GM12878 (cell line): Measurements from ENCODE around the gene HAUS1. TPM values are rescaled to one million over a fixed set of nuclear protein-coding genes. Genes with fewer than 3 reads are reported as not detected.
"Not testable (repeated sequence)": the region's sequence is repeated elsewhere in the genome, so short reads cannot be mapped to it uniquely, and the experiment has no call there.

Experiments used
- ATAC-seq: fragments of 200-7000 bp; cut with Tn5 transposase; 3 replicates; pipeline ENCODE4 v1.9.1; 2020; ENCODE audit warnings: mild to moderate bottlenecking, moderate library complexity
- BruUV-seq: library from RNA; stranded (reverse); fragments of 400-500 nt; replicated peaks from 2 replicates; lab custom pipeline; 2021; lab: Mats Ljungman, UMichigan
- CTCF ChIA-PET: fragments of 300-600 bp; sonication (Branson Sonifier 250); formaldehyde crosslinking; extraction: SDS; loops from one replicate; lab custom pipeline; 2021; ENCODE audit warnings: inconsistent platforms; lab: Yijun Ruan, JAX
- POLR2A ChIA-PET: fragments of 350-600 bp; formaldehyde crosslinking; extraction: SDS; loops from one replicate; lab custom pipeline; 2021; ENCODE audit warnings: inconsistent platforms; lab: Charles Lee
- RAD21 ChIA-PET: fragments of 300-600 bp; sonication (Branson Sonifier 250); formaldehyde crosslinking; loops from one replicate; lab custom pipeline; 2023; ENCODE audit warnings: antibody characterized with exemption; ENCODE audit not compliant: unreplicated experiment; lab: Charles Lee
- SMC1A ChIA-PET: fragments of 300-600 bp; sonication (Branson Sonifier 250); formaldehyde crosslinking; loops from one replicate; lab custom pipeline; 2023; ENCODE audit not compliant: unreplicated experiment, uncharacterized antibody; lab: Charles Lee
- DNase-seq: peaks from one replicate; pipeline ENCODE4 v3.0.0-alpha.2; 2011; ENCODE audit warnings: low read depth, low spot score
- FAIRE-seq: peaks from 3 replicates; lab custom pipeline; 2011; peaks lifted over from hg19 to GRCh38; lab: Jason Lieb, UNC
- H2AFZ ChIP-seq: 2 replicates; pipeline ENCODE4 v1.6.0; 2011; ENCODE audit warnings: low read depth, low read length, control low read depth; ENCODE audit not compliant: control insufficient read depth
- H3K27ac ChIP-seq: 2 replicates; pipeline ENCODE4 v1.5.1; 2011; ENCODE audit warnings: control low read depth; ENCODE audit not compliant: control insufficient read depth, insufficient read depth
- H3K27me3 ChIP-seq, 2 experiments: replicated peaks in 1 of 2; 2 replicates each; pipeline versions ENCODE4 v1.6.0 to v1.6.1; 2011; ENCODE audit warnings: low read length in 1 of 2; ENCODE audit not compliant: control insufficient read depth in 2 of 2, insufficient read depth in 2 of 2
- H3K36me3 ChIP-seq, 2 experiments: 2 replicates each; pipeline ENCODE4 v1.5.1; 2011; ENCODE audit warnings: low read length in 1 of 2; ENCODE audit not compliant: control insufficient read depth in 2 of 2, insufficient read depth in 2 of 2
- H3K4me1 ChIP-seq: 2 replicates; pipeline ENCODE4 v1.6.1; 2011; ENCODE audit warnings: mild to moderate bottlenecking, low read length, moderate library complexity, mixed read lengths; ENCODE audit not compliant: control insufficient read depth, insufficient read depth
- H3K4me2 ChIP-seq: 2 replicates; pipeline ENCODE4 v1.6.0; 2011; ENCODE audit warnings: control low read depth; ENCODE audit not compliant: control insufficient read depth, insufficient read depth
- H3K4me3 ChIP-seq: fragments of 200-600 bp; sonication (generic); 2 replicates; pipeline ENCODE4 v1.5.1; 2016
- H3K79me2 ChIP-seq: 2 replicates; pipeline ENCODE4 v1.6.0; 2011; ENCODE audit warnings: low read length; ENCODE audit not compliant: control insufficient read depth, insufficient read depth
- H3K9ac ChIP-seq: 2 replicates; pipeline ENCODE4 v1.8.0; 2011; ENCODE audit warnings: low read length, control low read depth, mixed read lengths; ENCODE audit not compliant: control insufficient read depth, insufficient read depth
- H3K9me3 ChIP-seq: replicated peaks from 3 replicates; pipeline ENCODE4 v1.5.1; 2011; ENCODE audit warnings: mild to moderate bottlenecking, low read length; ENCODE audit not compliant: control insufficient read depth, insufficient read depth
- H4K20me1 ChIP-seq: 2 replicates; pipeline ENCODE4 v1.6.0; 2011; ENCODE audit not compliant: control insufficient read depth, insufficient read depth
- ATF7 ChIP-seq: fragments of 450-650 bp; IDR thresholded peaks from 2 replicates; pipeline ENCODE4 v1.6.1; 2016; ENCODE audit warnings: low read depth, mild to moderate bottlenecking
- KAT2A ChIP-seq: conservative IDR thresholded peaks from 2 replicates; pipeline ENCODE4 v1.6.1; 2011; ENCODE audit warnings: low read depth, low read length; ENCODE audit not compliant: control insufficient read depth
- ZNF687 ChIP-seq: fragments of 450-650 bp; IDR thresholded peaks from 2 replicates; pipeline ENCODE4 v1.6.1; 2017; ENCODE audit warnings: mild to moderate bottlenecking, moderate library complexity
- WGBS: methylation state at CpG from one replicate; pipeline ENCODE4 v1.1.6; 2016; ENCODE audit warnings: low lambda C conversion rate; ENCODE audit not compliant: insufficient replicate concordance, insufficient coverage; ENCODE audit errors: missing lambda C conversion rate; 5-methylcytosine and 5-hydroxymethylcytosine counted together
- in situ Hi-C: fragments of 300-500 bp; cut with MboI; formaldehyde crosslinking; loops from 9 replicates; pipeline ENCODE4 v1.14.3; 2018; ENCODE audit warnings: mixed read lengths
- intact Hi-C: fragments of 100-400 bp; cut with micrococcal nuclease; formaldehyde crosslinking; loops from one replicate; pipeline ENCODE4 v1.14.2; 2022; ENCODE audit not compliant: unreplicated experiment
- polyA plus RNA-seq, 11 experiments: library from polyadenylated mRNA; depleted of rRNA in 4 of 11; unstranded in 6 of 11; stranded (reverse) in 5 of 11; fragments of >200 nt; fragmentation: Nextera tagmentation in 4 of 11; fragmentation: Illumina TruSeq in 1 of 11; extraction: Ambion mirVana in 4 of 11; extraction: Trizol in 1 of 11; gene quantifications; 1 replicate in 1 of 11; 2 replicates in 10 of 11; pipeline versions ENCODE4 v1.2.1 to v1.2.3, GENCODE V29; 2011 to 2016; ENCODE audit warnings: inconsistent platforms in 2 of 11, missing spikeins in 2 of 11, low read depth in 1 of 11
- total RNA-seq, 4 experiments: library from RNA; depleted of rRNA in 3 of 4; stranded (reverse); fragments of >200 nt in 3 of 4; fragmentation: Illumina TruSeq in 1 of 4; extraction: Trizol in 1 of 4; gene quantifications; 2 replicates each; pipeline versions ENCODE4 v1.2.1 to v1.2.3, GENCODE V29; 2013 to 2021

The HAUS1 gene
- total and polyA plus RNA-seq, 10 of the 15 experiments (the other 5 are each of a cell fraction or from before 2014, with no cell fraction given): 41.2 to 182 (median 91.9) TPM

GRCh38 chr18:46084431-46084830, 19.8 kb upstream of the HAUS1 start (continued):
- TF ChIP-seq ZNF687 (no peak), ATF7 (no peak), KAT2A (no peak)

GRCh38 chr18:46088501-46088900, 15.7 kb upstream of the HAUS1 start:
- H2AFZ ChIP-seq, SMC1A ChIA-PET, H3K4me3 ChIP-seq, BruUV-seq, H3K9ac ChIP-seq, H3K4me2 ChIP-seq, FAIRE-seq, intact Hi-C loops, H3K27ac ChIP-seq, H3K27me3 ChIP-seq, H4K20me1 ChIP-seq, POLR2A ChIA-PET, H3K9me3 ChIP-seq, H3K4me1 ChIP-seq, DNase-seq, in situ Hi-C loops, CTCF ChIA-PET, ATAC-seq: not testable (repeated sequence)
- WGBS: 91% methylated on average over 8 of the region's 8 CpGs
- RAD21 ChIA-PET: interaction anchor here (0.7 kb wide), 1 partner anchor 147 kb away, joined by 3 read pairs; no protein-coding TSS in a partner anchor
- H3K79me2 ChIP-seq: peaks cover 22% of the 10 kb centered on the region
- peaks cover 14 to 66% of the 10 kb centered on the region in 2 experiments for H3K36me3 ChIP-seq
